ENCODE data around the gene ETNK2. TPM values are rescaled to one million over a fixed set of nuclear protein-coding genes. Genes with fewer than 3 reads are reported as not detected.

Gene ETNK2
- polyA plus RNA-seq, 1 donor: 34.3 TPM

DNA sequence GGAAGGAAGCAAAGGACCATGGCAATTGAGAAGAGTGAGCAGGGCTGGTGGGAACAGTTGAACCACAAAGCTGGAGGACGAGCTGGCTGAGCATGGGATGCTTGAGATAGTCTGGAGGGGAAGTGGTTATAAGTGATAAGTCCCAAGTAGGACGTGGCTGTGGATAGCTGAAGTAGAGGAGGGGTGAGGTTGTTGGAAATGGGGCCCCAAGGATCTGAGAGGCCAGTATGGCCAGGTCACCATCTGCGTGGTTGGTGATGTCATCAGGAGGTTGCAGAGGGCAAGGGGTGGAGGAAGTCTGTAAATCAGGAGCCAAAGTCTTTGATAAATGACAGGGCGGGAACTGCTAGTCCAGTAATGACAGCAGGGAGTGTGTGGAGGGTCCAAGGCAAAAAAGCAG is 25.3 kb upstream of the ETNK2 start:
- peak; percentile 57 to 79 for DNase-seq
- WGBS (ENCODE audit: insufficient coverage, low lambda C conversion rate): 30% methylated on average over 2 of the region's 4 CpGs
- H3K4me1 ChIP-seq (ENCODE audit: control insufficient read depth, insufficient read depth, low read length): peaks cover 8% of the 10 kb centered on the region
- H3K36me3 ChIP-seq (ENCODE audit: control insufficient read depth, insufficient read depth, low read length): no peaks in the 10 kb centered on the region
- H3K27me3 ChIP-seq (ENCODE audit: control insufficient read depth, insufficient read depth, low read length): no peaks in the 10 kb centered on the region
- H3K9me3 ChIP-seq (ENCODE audit: control insufficient read depth, low read depth, low read length): no peaks in the 10 kb centered on the region
- no peak overlapping the region for H3K27ac ChIP-seq (ENCODE audit: low read length)
- no peak overlapping the region for H3K4me3 ChIP-seq (ENCODE audit: low read length)

DNA sequence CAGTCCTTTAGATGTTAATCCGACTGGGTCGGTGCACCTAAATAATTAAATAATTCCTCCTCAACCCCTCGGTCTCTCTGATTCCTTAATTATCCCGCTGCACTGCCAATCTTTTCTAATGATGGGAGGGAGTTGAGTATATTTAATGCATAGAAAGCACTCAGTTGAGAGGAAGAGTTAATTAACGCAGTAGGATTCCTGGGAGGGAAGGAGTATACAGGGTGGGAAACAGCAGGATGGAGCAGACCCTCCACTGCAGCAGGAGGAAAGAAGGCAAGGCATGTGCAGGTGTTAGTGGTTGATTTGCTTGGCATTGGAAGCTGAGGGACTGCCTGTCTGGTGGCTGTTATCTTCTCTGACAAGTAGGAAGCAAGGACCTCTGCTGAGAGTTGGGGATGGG is 24.2 kb upstream of the ETNK2 start:
- no CpG with 5 or more reads among the region's 5 CpGs for WGBS (ENCODE audit: insufficient coverage, low lambda C conversion rate)
- H3K4me3 ChIP-seq (ENCODE audit: low read length): no peak overlapping the region
- no peaks in the 10 kb centered on the region for H3K27me3 ChIP-seq (ENCODE audit: control insufficient read depth, insufficient read depth, low read length)
- DNase-seq: no peak
- peaks cover 8% of the 10 kb centered on the region for H3K4me1 ChIP-seq (ENCODE audit: control insufficient read depth, insufficient read depth, low read length)
- H3K9me3 ChIP-seq (ENCODE audit: control insufficient read depth, low read depth, low read length): no peaks in the 10 kb centered on the region
- H3K27ac ChIP-seq (ENCODE audit: low read length): no peak overlapping the region
- H3K36me3 ChIP-seq (ENCODE audit: control insufficient read depth, insufficient read depth, low read length): no peaks in the 10 kb centered on the region

DNA sequence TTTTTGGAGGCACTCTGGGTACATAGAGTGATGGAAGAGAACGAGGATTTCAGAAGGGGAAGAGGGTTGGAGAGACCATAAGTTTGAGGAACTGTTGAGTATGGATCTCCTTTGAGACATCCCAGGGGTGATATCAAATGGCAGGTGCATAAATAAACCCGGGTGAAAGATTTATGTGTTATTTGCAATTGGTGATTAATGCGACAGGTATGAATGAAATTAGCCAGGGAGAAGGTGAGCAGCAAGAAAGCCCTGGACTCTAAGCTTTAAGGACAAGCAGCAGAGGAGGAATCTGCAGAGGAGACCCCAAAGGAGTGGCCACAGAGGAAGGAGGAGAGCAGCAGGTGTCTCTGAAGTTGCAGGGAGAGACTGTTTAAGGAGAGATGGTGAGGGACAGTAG is 23.1 kb upstream of the ETNK2 start:
- Histone ChIP-seq H3K27ac (ENCODE audit: low read length) (no peak overlapping the region), H3K4me1 (ENCODE audit: control insufficient read depth, insufficient read depth, low read length) (peaks cover 8% of the 10 kb centered on the region), H3K36me3 (ENCODE audit: control insufficient read depth, insufficient read depth, low read length) (no peaks in the 10 kb centered on the region), H3K27me3 (ENCODE audit: control insufficient read depth, insufficient read depth, low read length) (no peaks in the 10 kb centered on the region), H3K4me3 (ENCODE audit: low read length) (no peak overlapping the region), H3K9me3 (ENCODE audit: control insufficient read depth, low read depth, low read length) (no peaks in the 10 kb centered on the region)
- WGBS (ENCODE audit: insufficient coverage, low lambda C conversion rate): 68% methylated on average over 3 of the region's 3 CpGs
- DNase-seq: no peak

DNA sequence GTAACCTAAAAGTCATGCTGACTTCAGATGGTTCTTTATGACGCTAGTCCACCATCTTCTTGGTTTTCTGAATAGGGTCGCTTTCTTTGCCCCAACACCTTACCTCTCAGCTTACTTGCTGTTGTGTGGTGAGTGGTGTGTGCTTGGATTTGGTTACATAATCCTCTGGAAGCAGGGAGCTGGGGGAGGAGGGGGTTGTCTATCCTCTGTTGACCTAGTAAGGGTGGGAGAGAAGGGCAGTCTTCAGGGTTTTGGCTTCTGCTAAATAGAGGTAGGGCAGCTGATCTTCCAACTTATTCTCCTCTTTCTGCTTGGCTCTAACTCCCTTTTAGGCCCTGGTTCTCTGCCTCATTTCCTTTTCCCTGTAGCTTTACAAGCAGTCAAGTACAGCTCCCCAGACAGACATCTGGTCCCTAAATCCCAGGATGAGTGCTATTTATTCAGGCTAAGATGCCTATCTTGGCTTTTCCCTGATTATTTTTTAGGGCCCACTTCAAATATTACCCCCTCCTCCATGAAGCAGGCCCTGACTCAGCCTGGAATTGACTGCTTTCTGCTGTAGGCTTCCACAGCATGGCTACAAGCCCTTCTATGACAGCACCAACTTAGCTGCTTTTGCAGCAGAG is 20.7 kb upstream of the ETNK2 start:
- no CpG with 5 or more reads among the region's 2 CpGs for WGBS (ENCODE audit: insufficient coverage, low lambda C conversion rate)
- no peaks in the 10 kb centered on the region for H3K36me3 ChIP-seq (ENCODE audit: control insufficient read depth, insufficient read depth, low read length)
- H3K27ac ChIP-seq (ENCODE audit: low read length): no peak overlapping the region
- no peaks in the 10 kb centered on the region for H3K27me3 ChIP-seq (ENCODE audit: control insufficient read depth, insufficient read depth, low read length)
- DNase-seq: no peak
- peaks cover 5% of the 10 kb centered on the region for H3K4me1 ChIP-seq (ENCODE audit: control insufficient read depth, insufficient read depth, low read length)
- no peaks in the 10 kb centered on the region for H3K9me3 ChIP-seq (ENCODE audit: control insufficient read depth, low read depth, low read length)
- H3K4me3 ChIP-seq (ENCODE audit: low read length): no peak overlapping the region

DNA sequence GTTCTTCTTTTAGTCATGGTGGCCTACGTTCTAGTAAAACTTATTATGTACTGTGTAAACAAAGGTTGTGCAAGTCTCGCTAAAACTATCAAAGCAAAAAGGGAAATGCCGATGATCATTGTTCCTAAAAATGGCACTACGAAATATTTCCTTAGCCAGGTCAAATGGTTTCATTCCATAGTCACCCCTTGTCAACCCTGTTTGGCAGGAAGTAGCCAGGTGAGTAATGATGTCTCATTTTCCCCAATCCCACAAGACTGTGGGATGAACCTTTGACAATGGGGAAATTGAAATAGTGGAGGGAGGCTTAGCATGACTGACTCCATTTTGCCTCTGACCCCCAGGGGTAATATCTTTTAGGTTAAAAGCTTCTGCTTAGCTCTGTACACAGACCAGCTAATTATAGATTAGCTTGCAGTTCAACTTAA is 19.9 kb upstream of the ETNK2 start:
- Histone ChIP-seq H3K36me3 (ENCODE audit: control insufficient read depth, insufficient read depth, low read length) (no peaks in the 10 kb centered on the region), H3K9me3 (ENCODE audit: control insufficient read depth, low read depth, low read length) (no peaks in the 10 kb centered on the region), H3K4me3 (ENCODE audit: low read length) (no peak overlapping the region), H3K4me1 (ENCODE audit: control insufficient read depth, insufficient read depth, low read length) (no peaks in the 10 kb centered on the region), H3K27me3 (ENCODE audit: control insufficient read depth, insufficient read depth, low read length) (no peaks in the 10 kb centered on the region), H3K27ac (ENCODE audit: low read length) (no peak overlapping the region)
- DNase-seq: no peak
- no CpG with 5 or more reads among the region's 4 CpGs for WGBS (ENCODE audit: insufficient coverage, low lambda C conversion rate)

DNA sequence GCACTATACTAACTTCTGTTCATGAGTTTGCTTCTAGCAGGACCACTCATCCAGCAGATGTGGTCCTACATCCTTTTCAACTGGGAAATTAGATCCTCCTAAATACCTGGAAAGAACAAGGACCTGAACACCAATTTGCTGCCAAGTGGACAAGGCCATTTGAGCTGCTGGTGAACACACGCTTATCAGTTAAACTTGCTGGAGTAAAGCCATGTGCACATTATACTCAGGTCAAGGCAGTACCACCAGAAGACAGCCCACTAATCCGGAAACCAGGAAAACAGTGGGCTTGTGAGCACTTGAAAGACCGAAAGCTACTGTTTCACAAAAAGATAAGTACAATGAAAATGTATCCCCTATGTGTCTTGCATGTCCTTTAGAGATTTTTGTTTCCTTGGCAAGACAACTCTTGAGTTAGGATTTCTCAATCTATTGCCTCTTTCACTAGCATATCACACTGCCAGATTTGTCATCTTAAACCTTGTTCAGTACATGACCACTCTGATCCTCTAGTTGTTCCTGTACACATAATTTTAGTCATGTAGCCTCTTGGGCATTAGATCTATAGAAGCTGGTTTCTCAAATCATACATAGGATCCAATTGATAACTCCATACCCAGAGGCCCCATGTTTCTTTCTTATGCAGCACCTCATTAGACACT is 18.8 kb upstream of the ETNK2 start:
- DNase-seq: no peak
- H3K9me3 ChIP-seq (ENCODE audit: control insufficient read depth, low read depth, low read length): no peaks in the 10 kb centered on the region
- H3K4me3 ChIP-seq (ENCODE audit: low read length): no peak overlapping the region
- H3K27me3 ChIP-seq (ENCODE audit: control insufficient read depth, insufficient read depth, low read length): no peaks in the 10 kb centered on the region
- no peak overlapping the region for H3K27ac ChIP-seq (ENCODE audit: low read length)
- H3K4me1 ChIP-seq (ENCODE audit: control insufficient read depth, insufficient read depth, low read length): no peaks in the 10 kb centered on the region
- H3K36me3 ChIP-seq (ENCODE audit: control insufficient read depth, insufficient read depth, low read length): no peaks in the 10 kb centered on the region
- WGBS (ENCODE audit: insufficient coverage, low lambda C conversion rate): 86% methylated on average over 1 of the region's 3 CpGs

DNA sequence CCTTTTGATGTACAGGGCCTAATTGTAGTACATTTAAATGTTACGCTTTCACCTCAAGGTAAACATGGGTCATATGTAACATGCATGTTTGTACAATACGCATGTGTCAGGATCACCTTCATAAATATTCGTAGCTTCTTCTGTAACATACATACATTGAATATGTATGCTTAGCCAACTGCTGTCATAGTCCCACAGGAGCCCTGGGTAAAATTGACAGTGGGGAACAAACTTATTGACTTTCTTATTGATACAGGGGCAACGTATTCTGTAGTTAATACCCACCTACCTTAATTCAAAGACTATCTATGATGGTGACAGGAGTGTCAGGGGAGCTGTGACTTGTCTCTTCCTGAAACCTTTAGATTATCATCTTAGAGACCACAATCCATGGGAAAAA is 18.0 kb upstream of the ETNK2 start:
- no peak for DNase-seq
- H3K4me1 ChIP-seq (ENCODE audit: control insufficient read depth, insufficient read depth, low read length): no peaks in the 10 kb centered on the region
- H3K36me3 ChIP-seq (ENCODE audit: control insufficient read depth, insufficient read depth, low read length): no peaks in the 10 kb centered on the region
- WGBS (ENCODE audit: insufficient coverage, low lambda C conversion rate): no CpG with 5 or more reads among the region's 4 CpGs
- no peaks in the 10 kb centered on the region for H3K9me3 ChIP-seq (ENCODE audit: control insufficient read depth, low read depth, low read length)
- H3K27ac ChIP-seq (ENCODE audit: low read length): no peak overlapping the region
- H3K4me3 ChIP-seq (ENCODE audit: low read length): no peak overlapping the region
- no peaks in the 10 kb centered on the region for H3K27me3 ChIP-seq (ENCODE audit: control insufficient read depth, insufficient read depth, low read length)

DNA sequence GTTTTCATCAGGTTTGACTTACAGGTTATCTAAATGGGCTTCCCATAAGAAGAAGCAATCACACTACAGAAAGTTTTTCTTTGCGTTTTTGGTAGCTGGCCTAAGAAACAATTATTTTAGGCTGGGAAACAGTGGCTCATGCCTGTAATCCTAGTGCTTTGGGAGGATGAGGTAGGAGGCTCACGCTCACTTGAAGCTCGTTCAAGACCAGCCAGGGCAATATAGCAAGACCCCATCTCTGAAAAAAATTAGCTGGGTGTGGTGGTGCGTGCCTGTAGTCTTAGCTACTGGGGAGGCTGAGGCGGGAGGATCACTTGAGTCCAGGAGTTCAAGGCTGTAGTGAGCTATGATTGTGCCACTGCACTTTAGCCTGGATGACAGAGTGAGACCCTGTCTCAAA is 15.9 kb upstream of the ETNK2 start:
- no peaks in the 10 kb centered on the region for H3K4me1 ChIP-seq (ENCODE audit: control insufficient read depth, insufficient read depth, low read length)
- H3K27ac ChIP-seq (ENCODE audit: low read length): no peak overlapping the region
- H3K36me3 ChIP-seq (ENCODE audit: control insufficient read depth, insufficient read depth, low read length): no peaks in the 10 kb centered on the region
- DNase-seq: no peak
- H3K4me3 ChIP-seq (ENCODE audit: low read length): no peak overlapping the region
- 100% methylated on average over 1 of the region's 5 CpGs for WGBS (ENCODE audit: insufficient coverage, low lambda C conversion rate)
- no peaks in the 10 kb centered on the region for H3K9me3 ChIP-seq (ENCODE audit: control insufficient read depth, low read depth, low read length)
- no peaks in the 10 kb centered on the region for H3K27me3 ChIP-seq (ENCODE audit: control insufficient read depth, insufficient read depth, low read length)

DNA sequence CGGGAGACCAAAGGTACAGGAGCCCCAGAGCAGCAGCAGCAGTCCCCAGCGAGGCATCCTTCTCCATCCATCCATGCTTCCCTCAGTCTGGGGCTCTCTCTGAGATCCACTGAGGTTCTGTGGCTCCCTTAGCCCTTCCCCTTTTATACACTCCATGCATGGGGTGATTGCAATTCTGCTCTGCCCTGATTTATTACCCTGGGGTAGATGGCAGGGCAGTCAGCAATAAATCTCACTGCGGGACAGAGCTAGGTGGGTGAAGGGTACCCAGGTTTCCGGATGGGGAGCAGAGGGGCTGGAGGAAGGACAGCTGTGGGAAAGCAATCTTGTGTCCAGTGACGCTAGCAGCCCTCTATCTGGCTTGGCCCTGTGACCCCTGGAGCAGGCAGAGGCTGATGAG is 14.4 kb upstream of the ETNK2 start, which contains the start of gene REN:
Gene REN (minus strand): TSS at position 119 of the 400 bp plus-strand sequence. CDS start 44 bp downstream, at position 75.
- no peak within 1 kb of the TSS for H3K27ac ChIP-seq (ENCODE audit: low read length)
- H3K4me1 ChIP-seq (ENCODE audit: control insufficient read depth, insufficient read depth, low read length): no peaks in the 10 kb centered on the region
- H3K36me3 ChIP-seq (ENCODE audit: control insufficient read depth, insufficient read depth, low read length): no peaks in the 10 kb centered on the region
- H3K4me3 ChIP-seq (ENCODE audit: low read length): no peak within 1 kb of the TSS
- H3K9me3 ChIP-seq (ENCODE audit: control insufficient read depth, low read depth, low read length): no peaks in the 10 kb centered on the region
- DNase-seq: no peak
- H3K27me3 ChIP-seq (ENCODE audit: control insufficient read depth, insufficient read depth, low read length): no peaks in the 10 kb centered on the region
- WGBS (ENCODE audit: insufficient coverage, low lambda C conversion rate): no CpG with 5 or more reads among the region's 5 CpGs

DNA sequence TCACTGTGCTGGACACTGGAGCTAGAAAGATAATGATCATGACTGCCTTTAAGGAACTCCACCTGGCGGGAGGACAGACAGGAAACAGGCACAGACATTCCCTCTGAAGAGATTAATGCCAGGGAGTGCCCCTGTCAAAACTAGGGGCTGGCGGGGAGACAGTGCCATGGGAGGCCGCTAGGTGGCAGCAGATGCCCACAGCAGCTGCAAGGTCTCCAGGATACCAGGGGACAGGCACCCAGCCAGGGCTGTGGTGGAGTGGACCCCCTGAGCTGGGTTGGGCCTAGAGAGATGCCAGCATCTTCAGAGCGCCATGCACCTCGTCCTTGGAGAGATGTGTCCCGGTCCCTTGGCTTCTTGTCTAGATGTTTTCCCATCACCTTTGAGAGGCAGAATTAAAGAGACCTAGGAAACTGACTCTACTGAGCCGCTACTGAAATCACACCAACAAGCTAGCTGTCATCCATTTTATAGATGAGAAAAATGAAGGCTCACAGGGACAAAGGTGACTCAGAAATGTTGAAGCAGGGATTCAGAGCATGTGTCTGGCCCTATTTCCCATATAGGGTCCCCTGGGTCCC is 10.7 kb upstream of the ETNK2 start:
- no peak overlapping the region for H3K4me3 ChIP-seq (ENCODE audit: low read length)
- DNase-seq: peak; percentile 69 to 71
- no peaks in the 10 kb centered on the region for H3K4me1 ChIP-seq (ENCODE audit: control insufficient read depth, insufficient read depth, low read length)
- H3K27ac ChIP-seq (ENCODE audit: low read length): no peak overlapping the region
- WGBS (ENCODE audit: insufficient coverage, low lambda C conversion rate): no CpG with 5 or more reads among the region's 7 CpGs
- H3K27me3 ChIP-seq (ENCODE audit: control insufficient read depth, insufficient read depth, low read length): no peaks in the 10 kb centered on the region
- no peaks in the 10 kb centered on the region for H3K36me3 ChIP-seq (ENCODE audit: control insufficient read depth, insufficient read depth, low read length)
- no peaks in the 10 kb centered on the region for H3K9me3 ChIP-seq (ENCODE audit: control insufficient read depth, low read depth, low read length)

Data from large intestine (tissue), 3 donors.